HepG2 (cell line): ENCODE results near the gene AGXT. TPM values are rescaled to one million over a fixed set of nuclear protein-coding genes. Genes with fewer than 3 reads are reported as not detected.

Experiments
- AGO2 ChIP-seq: fragments of 200-400 bp; formaldehyde crosslinking; optimal IDR thresholded peaks from 2 replicates; pipeline ENCODE3; 2017; ENCODE audit warnings: mild to moderate bottlenecking, low read depth, low read length, moderate library complexity
- CEBPB ChIP-seq: IDR thresholded peaks from 2 replicates; pipeline ENCODE4 v1.6.1; 2011; ENCODE audit warnings: low read depth, low read length, improper control_type of control experiment, borderline replicate concordance
- FOSL2 ChIP-seq: sonication (generic); formaldehyde crosslinking; IDR thresholded peaks from 2 replicates; pipeline ENCODE4 v1.4.0; 2020; ENCODE audit warnings: missing genetic modification reagents
- JUND ChIP-seq: sonication (generic); formaldehyde crosslinking; IDR thresholded peaks from 2 replicates; pipeline ENCODE4 v1.8.0; 2022; ENCODE audit warnings: mild to moderate bottlenecking, missing genetic modification reagents
- NAIF1 ChIP-seq: sonication (generic); formaldehyde crosslinking; IDR thresholded peaks from 2 replicates; pipeline ENCODE4 v1.5.0; 2020; ENCODE audit warnings: mild to moderate bottlenecking, missing genetic modification reagents, borderline replicate concordance
- NFAT5 ChIP-seq: sonication (generic); formaldehyde crosslinking; IDR thresholded peaks from 2 replicates; pipeline ENCODE4 v1.4.0; 2020; ENCODE audit warnings: missing genetic modification reagents
- NFKB2 ChIP-seq: sonication (generic); formaldehyde crosslinking; IDR thresholded peaks from 2 replicates; pipeline ENCODE4 v1.4.0; 2020; ENCODE audit warnings: missing genetic modification reagents, borderline replicate concordance
- PRPF4 ChIP-seq: fragments of 200-400 bp; formaldehyde crosslinking; IDR thresholded peaks from 2 replicates; pipeline ENCODE4 v1.6.1; 2016; ENCODE audit warnings: low read length, low read depth; ENCODE audit not compliant: poor library complexity, severe bottlenecking
- RBFOX2 ChIP-seq: fragments of 200-400 bp; formaldehyde crosslinking; IDR thresholded peaks from 2 replicates; pipeline ENCODE4 v1.6.1; 2017; ENCODE audit warnings: low read depth, mild to moderate bottlenecking, low read length
- RBM22 ChIP-seq: fragments of 200-400 bp; formaldehyde crosslinking; optimal IDR thresholded peaks from 2 replicates; pipeline ENCODE3; 2017; ENCODE audit warnings: mild to moderate bottlenecking, low read length, moderate library complexity
- REL ChIP-seq: sonication (generic); formaldehyde crosslinking; conservative IDR thresholded peaks from 2 replicates; pipeline ENCODE4 v1.8.0; 2022; ENCODE audit warnings: mild to moderate bottlenecking, missing genetic modification reagents, moderate library complexity
- RXRB ChIP-seq: IDR thresholded peaks from 2 replicates; pipeline ENCODE4 v1.6.1; 2016; ENCODE audit warnings: borderline replicate concordance, missing genetic modification reagents, missing compliant biosample characterization
- THRA ChIP-seq: sonication (generic); formaldehyde crosslinking; IDR thresholded peaks from 2 replicates; pipeline ENCODE4 v1.4.0; 2020; ENCODE audit warnings: missing genetic modification reagents, borderline replicate concordance
- XRCC5 ChIP-seq: fragments of 200-400 bp; formaldehyde crosslinking; optimal IDR thresholded peaks from 2 replicates; pipeline ENCODE3; 2017; ENCODE audit warnings: mild to moderate bottlenecking, low read length
- ZNF235 ChIP-seq: sonication (generic); formaldehyde crosslinking; IDR thresholded peaks from 2 replicates; pipeline ENCODE4 v1.8.1; 2023; ENCODE audit warnings: mild to moderate bottlenecking, missing genetic modification reagents, borderline replicate concordance
- ZNF292 ChIP-seq: sonication (generic); formaldehyde crosslinking; IDR thresholded peaks from 2 replicates; pipeline ENCODE4 v1.8.1; 2022; ENCODE audit warnings: mild to moderate bottlenecking, low read depth, missing genetic modification reagents, borderline replicate concordance
- ZNF552 ChIP-seq: sonication (generic); formaldehyde crosslinking; IDR thresholded peaks from 2 replicates; pipeline ENCODE4 v1.9.0; 2022; ENCODE audit warnings: missing genetic modification reagents, mild to moderate bottlenecking, borderline replicate concordance
- ZNF569 ChIP-seq: sonication (generic); formaldehyde crosslinking; IDR thresholded peaks from 2 replicates; pipeline ENCODE4 v1.5.0; 2020; ENCODE audit warnings: mild to moderate bottlenecking, missing genetic modification reagents, moderate library complexity, borderline replicate concordance
- ZNF678 ChIP-seq: sonication (generic); formaldehyde crosslinking; IDR thresholded peaks from 2 replicates; pipeline ENCODE4 v1.4.0; 2020; ENCODE audit warnings: mild to moderate bottlenecking, missing genetic modification reagents
- ZNF749 ChIP-seq: sonication (generic); formaldehyde crosslinking; IDR thresholded peaks from 2 replicates; pipeline ENCODE4 v1.8.0; 2022; ENCODE audit warnings: mild to moderate bottlenecking, missing genetic modification reagents, moderate library complexity, borderline replicate concordance
- ZNF782 ChIP-seq: sonication (generic); formaldehyde crosslinking; IDR thresholded peaks from 2 replicates; pipeline ENCODE4 v1.4.0; 2020; ENCODE audit warnings: missing genetic modification reagents, mild to moderate bottlenecking, borderline replicate concordance
- ZNF883 ChIP-seq: sonication (generic); formaldehyde crosslinking; IDR thresholded peaks from 2 replicates; pipeline ENCODE4 v1.5.1; 2020; ENCODE audit warnings: mild to moderate bottlenecking, missing genetic modification reagents; ENCODE audit errors: not compliant biosample characterization
- polyA plus RNA-seq, 8 experiments: library from polyadenylated mRNA; depleted of rRNA in 3 of 8; stranded (reverse) in 7 of 8; unstranded in 1 of 8; fragments of >200 nt; fragmentation: Illumina TruSeq in 4 of 8; extraction: Trizol in 4 of 8; gene quantifications; 2 replicates each; pipeline versions ENCODE4 v1.2.1 to v1.2.3, GENCODE V29; 2011 to 2016; ENCODE audit warnings: low read depth in 4 of 8, missing spikeins in 1 of 8, mixed read lengths in 1 of 8; ENCODE audit not compliant: insufficient read depth in 1 of 8
- total RNA-seq, 5 experiments: library from RNA; depleted of rRNA; stranded (reverse); fragments of >200 nt; fragmentation: Illumina TruSeq; extraction: Trizol; gene quantifications; 2 replicates each; pipeline ENCODE4 v1.2.3, GENCODE V29; 2016; ENCODE audit warnings: low read depth in 1 of 5

AGXT gene
- total and polyA plus RNA-seq, 2 of the 13 experiments (the other 11 are each of a cell fraction or from before 2014, with no cell fraction given): 41.9 to 96.1 TPM

GRCh38 chr2:240868286-240869108 is at the start of gene AGXT (continued):
- TF ChIP-seq NFAT5 (CRISPR knock-in tag) (peak; percentile 63; the same call in 1 of the 2 replicates), CEBPB (peak; percentile 92), REL (CRISPR knock-in tag) (no peak), NAIF1 (CRISPR knock-in tag) (peak; percentile 78; the same call in 1 of the 2 replicates), ZNF749 (CRISPR knock-in tag) (no peak), NFKB2 (CRISPR knock-in tag) (peak; percentile 90; the same call in 1 of the 2 replicates), RBM22 (no peak), PRPF4 (peak; percentile 72), ZNF292 (CRISPR knock-in tag) (peak; percentile 92; the same call in 1 of the 2 replicates), ZNF678 (peak; percentile 59; the same call in 1 of the 2 replicates), FOSL2 (CRISPR knock-in tag) (no peak), THRA (CRISPR knock-in tag) (peak; percentile 76; the same call in 1 of the 2 replicates), ZNF569 (CRISPR knock-in tag) (no peak), RXRB (CRISPR knock-in tag) (peak; percentile 92), JUND (CRISPR knock-in tag) (peak; percentile 41), ZNF235 (CRISPR knock-in tag) (no peak; the same call in 1 of the 2 replicates), ZNF782 (CRISPR knock-in tag) (no peak; the same call in 1 of the 2 replicates), RBFOX2 (peak; percentile 52; the same call in 1 of the 2 replicates), ZNF883 (CRISPR knock-in tag) (peak; percentile 42), XRCC5 (peak; percentile 59), ZNF552 (CRISPR knock-in tag) (0 out of 2 replicates have a peak, but pooled peaks have one; percentile 56), AGO2 (no peak)
